HG03558 (cell line): ENCODE measurements around the gene MRPL12.
"Not testable (repeated sequence)": the region's sequence is repeated elsewhere in the genome, so short reads cannot be mapped to it uniquely, and the experiment has no call there.

Source experiments
- ATAC-seq: cut with Tn5 transposase; IDR thresholded peaks from one replicate; pipeline ENCODE4 v1.9.1; 2021; ENCODE audit warnings: moderate number of reproducible peaks; ENCODE audit not compliant: unreplicated experiment; ENCODE audit errors: extremely low read depth

The MRPL12 gene

GRCh38 chr17:81737947-81738800 is 35.0 kb downstream of the MRPL12 start:
- no peak for ATAC-seq

DNA sequence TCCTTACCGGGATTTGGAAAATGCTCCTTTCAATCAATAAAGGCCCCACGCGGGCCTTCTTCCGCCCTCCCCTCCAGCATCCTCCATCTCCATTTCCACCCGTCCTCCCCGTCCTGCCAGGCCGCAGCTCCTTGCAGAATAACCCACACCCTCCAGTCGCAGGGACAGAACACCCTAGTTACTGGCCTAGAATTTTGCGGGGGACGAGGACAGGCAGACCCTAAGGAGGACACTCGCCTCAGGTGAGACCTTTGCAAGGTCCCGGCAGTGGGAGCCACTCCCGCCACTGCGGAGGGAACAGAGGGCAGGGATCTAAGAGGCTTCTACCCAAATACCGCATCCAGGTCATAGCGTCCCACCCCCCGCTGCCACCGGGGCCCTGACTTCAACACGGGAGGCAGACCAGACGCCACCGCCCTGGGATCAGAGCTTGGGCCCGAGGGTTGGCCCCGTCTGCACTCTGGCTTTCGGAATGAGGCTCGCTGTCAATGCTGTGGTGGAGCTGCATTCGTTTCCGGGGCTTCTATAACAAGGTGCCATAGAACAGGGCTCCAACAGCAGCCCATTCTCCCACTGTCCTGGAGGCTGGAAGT is 35.7 kb downstream of the MRPL12 start:
- ATAC-seq, result no peak

- ATAC-seq, result not testable (repeated sequence)
These were observed 36.4 kb downstream of the MRPL12 start for GRCh38 chr17:81739593-81739992.

DNA sequence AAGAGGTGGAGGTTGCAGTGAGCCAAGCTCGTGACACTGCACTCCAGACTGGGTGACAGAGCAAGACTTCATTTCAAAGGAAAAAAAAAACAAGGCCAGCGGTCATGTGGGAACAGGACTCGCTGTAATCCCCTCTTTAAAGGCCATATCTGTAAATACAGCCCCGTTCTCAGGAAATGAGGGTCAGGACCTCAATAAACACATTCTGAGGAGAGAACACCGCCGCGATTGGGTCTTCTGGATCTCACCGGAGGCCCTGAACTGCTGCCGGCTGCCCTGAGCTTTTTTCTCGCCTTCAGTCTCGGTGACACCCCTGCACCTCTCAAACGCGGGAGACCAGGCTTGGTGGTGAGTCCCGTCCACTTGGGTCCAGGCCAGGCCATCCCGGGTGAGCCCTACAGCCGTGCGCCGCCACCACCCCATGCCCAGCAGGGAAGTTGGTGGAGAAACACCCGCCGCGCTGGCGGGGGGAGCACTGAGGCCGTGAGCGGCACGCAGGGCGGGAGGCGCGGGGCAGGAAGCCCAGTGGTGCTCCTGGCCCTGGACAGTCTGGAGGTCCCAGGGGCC is 37.3 kb downstream of the MRPL12 start:
- no peak for ATAC-seq

DNA sequence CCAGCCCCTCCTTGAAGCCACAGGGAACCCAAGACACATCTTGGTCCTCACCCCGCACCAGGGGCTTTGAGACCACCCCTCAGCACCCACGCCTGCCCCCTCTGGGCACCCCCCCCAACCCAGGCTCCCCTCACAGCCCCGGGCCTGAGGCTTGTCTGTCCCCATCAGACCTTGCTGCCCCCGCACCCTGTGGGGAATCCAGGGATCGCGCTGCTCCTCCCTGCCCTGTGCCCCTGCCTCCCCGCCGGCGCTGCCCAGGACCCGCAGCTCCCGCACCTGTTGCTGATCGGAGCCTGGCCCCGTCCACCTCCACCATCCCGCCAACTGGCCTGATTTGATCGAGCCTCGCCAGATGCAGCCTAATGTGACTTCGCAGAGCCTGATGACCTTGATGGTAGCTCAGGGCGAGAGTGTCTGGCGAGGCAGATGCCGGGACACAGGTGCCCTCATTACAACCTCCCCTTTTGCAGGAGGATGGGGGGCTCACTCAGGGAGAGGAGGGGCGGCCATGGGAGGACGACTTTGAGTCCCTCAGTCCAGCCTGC is 38.0 kb downstream of the MRPL12 start:
- no peak for ATAC-seq

GRCh38 chr17:81741594-81742452 is 38.7 kb downstream of the MRPL12 start:
- ATAC-seq, result no peak
